HepG2 (cell line): ENCODE data around the gene AP1AR.

Experiments
- ATF3 ChIP-seq: sonication (generic); formaldehyde crosslinking; IDR thresholded peaks from 2 replicates; pipeline ENCODE4 v1.4.0; 2020; ENCODE audit warnings: missing genetic modification reagents
- EHMT2 ChIP-seq: fragments of 200-600 bp; sonication (generic); IDR thresholded peaks from 2 replicates; pipeline ENCODE4 v1.7.0; 2017; ENCODE audit warnings: antibody characterized with exemption, low read depth, low read length, borderline replicate concordance
- FUBP1 ChIP-seq: sonication (generic); formaldehyde crosslinking; IDR thresholded peaks from 2 replicates; pipeline ENCODE4 v1.5.1; 2020; ENCODE audit warnings: missing genetic modification reagents, mild to moderate bottlenecking, borderline replicate concordance
- JUNB ChIP-seq: sonication (generic); formaldehyde crosslinking; IDR thresholded peaks from 2 replicates; pipeline ENCODE4 v1.8.0; 2022; ENCODE audit warnings: missing genetic modification reagents, mild to moderate bottlenecking, borderline replicate concordance
- MXD4 ChIP-seq: IDR thresholded peaks from 2 replicates; pipeline ENCODE4 v1.6.1; 2016; ENCODE audit warnings: mild to moderate bottlenecking, missing biosample characterization, missing genetic modification reagents
- POLR2A ChIP-seq, 2 experiments: IDR thresholded peaks; 2 replicates each; pipeline ENCODE4 v1.6.1; 2011; ENCODE audit warnings: low read depth in 2 of 2, low read length in 2 of 2, mild to moderate bottlenecking in 1 of 2, moderate library complexity in 1 of 2; ENCODE audit not compliant: insufficient read depth in 1 of 2
- SIN3A ChIP-seq: IDR thresholded peaks from 2 replicates; pipeline ENCODE4 v1.6.1; 2011; ENCODE audit warnings: low read depth, mild to moderate bottlenecking, control low read depth, low read length, borderline replicate concordance
- ZNF225 ChIP-seq: sonication (generic); formaldehyde crosslinking; IDR thresholded peaks from 2 replicates; pipeline ENCODE4 v1.4.0; 2020; ENCODE audit warnings: mild to moderate bottlenecking, missing genetic modification reagents
- ZNF549 ChIP-seq: sonication (generic); formaldehyde crosslinking; IDR thresholded peaks from 2 replicates; pipeline ENCODE4 v1.5.0; 2020; ENCODE audit warnings: missing genetic modification reagents
- ZNF850 ChIP-seq: sonication (generic); formaldehyde crosslinking; conservative IDR thresholded peaks from 2 replicates; pipeline ENCODE4 v1.9.0; 2021; ENCODE audit warnings: mild to moderate bottlenecking, missing genetic modification reagents

GRCh38 chr4:112236040-112236439 lies 4.5 kb downstream of the AP1AR start:
- TF ChIP-seq ZNF549 (CRISPR knock-in tag), result no peak
- no peak for TF ChIP-seq FUBP1 (CRISPR knock-in tag)
- no peak for TF ChIP-seq SIN3A
- TF ChIP-seq JUNB, result no peak
- no peak for TF ChIP-seq ZNF225 (CRISPR knock-in tag)
- no peak for TF ChIP-seq EHMT2
- no peak for TF ChIP-seq POLR2A (IDR thresholded peaks at IDR 0.05; ENCODE audit: insufficient read depth in 1 of 2, low read depth in 2 of 2, low read length in 2 of 2)
- no peak for TF ChIP-seq ZNF850
- no peak for TF ChIP-seq ATF3 (CRISPR knock-in tag)
- no peak for TF ChIP-seq MXD4 (CRISPR knock-in tag)
